NCI-H2171 treated with DMSO at 0.1 percent for 48 hours (cell line): ENCODE results near the gene VN1R5.

Source experiments
- DNase-seq: peaks from one replicate; lab custom pipeline; 2025; lab: John Stamatoyannopoulos, UW

VN1R5 gene

GRCh38 chr1:247300491-247301175, 44.8 kb downstream of the VN1R5 start:
- no peak for DNase-seq

DNA sequence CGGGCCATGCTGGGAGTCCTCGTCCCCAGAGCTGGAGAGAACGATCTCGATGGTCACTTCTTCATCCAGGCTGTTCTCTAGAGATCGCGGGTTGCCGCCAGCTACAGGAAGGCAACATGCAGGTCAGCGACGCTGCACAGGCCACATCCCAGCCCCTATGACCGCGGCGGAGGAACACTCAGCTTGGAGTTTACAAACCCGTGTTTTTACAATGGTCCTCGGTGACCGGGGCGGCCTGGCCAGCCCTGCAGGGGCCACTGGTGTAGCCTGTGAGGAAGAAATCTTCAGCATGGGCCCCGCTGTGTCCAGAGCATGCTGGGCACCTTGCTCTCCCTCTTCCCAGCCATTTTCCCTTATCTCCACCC, 45.3 kb downstream of the VN1R5 start:
- DNase-seq: no peak

- DNase-seq: no peak
Observed at GRCh38 chr1:247303216-247303615, 47.3 kb downstream of the VN1R5 start.

DNA sequence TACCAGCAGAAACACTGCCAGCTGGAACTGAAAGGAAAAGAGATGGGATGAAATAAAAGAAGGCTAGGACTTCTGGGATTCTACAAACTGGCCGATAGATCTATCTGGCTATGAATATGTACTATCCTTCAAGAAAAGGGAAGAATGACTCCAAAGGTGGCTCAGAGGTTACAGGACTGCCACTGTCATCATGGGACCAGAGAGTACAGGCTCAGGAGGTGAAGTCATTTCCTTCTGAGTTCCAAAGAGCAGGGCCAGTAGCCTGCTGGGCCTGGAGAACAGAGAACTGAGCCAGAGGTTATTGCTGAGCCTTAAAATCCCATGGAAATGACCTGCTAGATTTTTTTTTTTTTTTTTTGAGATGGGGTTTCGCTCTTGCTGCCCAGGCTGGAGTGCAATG, 48.2 kb downstream of the VN1R5 start:
- no peak for DNase-seq
